HepG2 (cell line): Measurements from ENCODE around the gene UNC5CL. TPM values are rescaled to one million over a fixed set of nuclear protein-coding genes. Genes with fewer than 3 reads are reported as not detected.

Experiments used
- CCDC6 ChIP-seq: sonication (generic); formaldehyde crosslinking; IDR thresholded peaks from 2 replicates; pipeline ENCODE4 v1.8.1; 2022; ENCODE audit warnings: mild to moderate bottlenecking, missing genetic modification reagents, moderate library complexity
- FOXA1 ChIP-seq, 2 experiments: fragments of 450-650 bp in 1 of 2; sonication (generic) in 1 of 2; formaldehyde crosslinking in 1 of 2; IDR thresholded peaks; 2 replicates each; pipeline versions ENCODE4 v1.4.0 to v1.6.1; 2016 to 2020; ENCODE audit warnings: missing genetic modification reagents in 1 of 2
- IRX3 ChIP-seq: sonication (generic); formaldehyde crosslinking; IDR thresholded peaks from 2 replicates; pipeline ENCODE4 v1.8.1; 2023; ENCODE audit warnings: mild to moderate bottlenecking, low read depth, missing genetic modification reagents, borderline replicate concordance
- MYNN ChIP-seq: sonication (generic); formaldehyde crosslinking; IDR thresholded peaks from 2 replicates; pipeline ENCODE4 v1.4.0; 2020; ENCODE audit warnings: mild to moderate bottlenecking, low read depth, missing genetic modification reagents
- NFYB ChIP-seq: sonication (generic); formaldehyde crosslinking; IDR thresholded peaks from 2 replicates; pipeline ENCODE4 v1.4.0; 2020; ENCODE audit warnings: missing genetic modification reagents
- NPAS2 ChIP-seq: sonication (generic); formaldehyde crosslinking; IDR thresholded peaks from 2 replicates; pipeline ENCODE4 v1.8.0; 2022; ENCODE audit warnings: mild to moderate bottlenecking, missing genetic modification reagents, borderline replicate concordance
- PAF1 ChIP-seq: IDR thresholded peaks from 2 replicates; pipeline ENCODE4 v1.6.1; 2016; ENCODE audit warnings: missing genetic modification reagents, missing compliant biosample characterization
- PAWR ChIP-seq: sonication (generic); formaldehyde crosslinking; IDR thresholded peaks from 2 replicates; pipeline ENCODE4 v1.4.0; 2020; ENCODE audit warnings: missing genetic modification reagents, mild to moderate bottlenecking, borderline replicate concordance
- REPIN1 ChIP-seq: sonication (generic); formaldehyde crosslinking; IDR thresholded peaks from 2 replicates; pipeline ENCODE4 v1.8.0; 2022; ENCODE audit warnings: missing genetic modification reagents, low read depth, mild to moderate bottlenecking, borderline replicate concordance
- SSRP1 ChIP-seq: IDR thresholded peaks from 2 replicates; pipeline ENCODE4 v1.6.1; 2016; ENCODE audit warnings: control low read depth
- TCF12 ChIP-seq, 2 experiments: fragments of 450-650 bp in 1 of 2; sonication (generic) in 1 of 2; formaldehyde crosslinking in 1 of 2; IDR thresholded peaks; 2 replicates each; pipeline versions ENCODE4 v1.6.1 to v1.8.0; 2017 to 2022; ENCODE audit warnings: antibody characterized with exemption in 1 of 2, mild to moderate bottlenecking in 1 of 2, missing genetic modification reagents in 1 of 2, moderate library complexity in 1 of 2
- TMF1 ChIP-seq: sonication (generic); formaldehyde crosslinking; IDR thresholded peaks from 2 replicates; pipeline ENCODE4 v1.8.1; 2022; ENCODE audit warnings: low read depth, missing genetic modification reagents
- YEATS2 ChIP-seq: sonication (generic); formaldehyde crosslinking; IDR thresholded peaks from 2 replicates; pipeline ENCODE4 v1.4.0; 2020; ENCODE audit warnings: missing genetic modification reagents, borderline replicate concordance
- YY1 ChIP-seq: IDR thresholded peaks from 2 replicates; pipeline ENCODE4 v1.6.1; 2011; ENCODE audit warnings: low read length, low read depth, moderate library complexity, mild to moderate bottlenecking; ENCODE audit not compliant: insufficient read depth, insufficient replicate concordance
- ZBTB21 ChIP-seq: sonication (generic); formaldehyde crosslinking; IDR thresholded peaks from 2 replicates; pipeline ENCODE4 v1.4.0; 2020; ENCODE audit warnings: missing genetic modification reagents
- ZNF225 ChIP-seq: sonication (generic); formaldehyde crosslinking; IDR thresholded peaks from 2 replicates; pipeline ENCODE4 v1.4.0; 2020; ENCODE audit warnings: mild to moderate bottlenecking, missing genetic modification reagents
- ZNF30 ChIP-seq: sonication (generic); formaldehyde crosslinking; IDR thresholded peaks from 2 replicates; pipeline ENCODE4 v1.5.0; 2020; ENCODE audit warnings: mild to moderate bottlenecking, missing genetic modification reagents
- ZNF572 ChIP-seq: sonication (generic); formaldehyde crosslinking; IDR thresholded peaks from 2 replicates; pipeline ENCODE4 v1.5.1; 2020; ENCODE audit warnings: mild to moderate bottlenecking, missing genetic modification reagents
- ZNF670 ChIP-seq: sonication (generic); formaldehyde crosslinking; IDR thresholded peaks from 2 replicates; pipeline ENCODE4 v1.8.0; 2022; ENCODE audit warnings: mild to moderate bottlenecking, missing genetic modification reagents, borderline replicate concordance
- polyA plus RNA-seq, 8 experiments: library from polyadenylated mRNA; depleted of rRNA in 3 of 8; stranded (reverse) in 7 of 8; unstranded in 1 of 8; fragments of >200 nt; fragmentation: Illumina TruSeq in 4 of 8; extraction: Trizol in 4 of 8; gene quantifications; 2 replicates each; pipeline versions ENCODE4 v1.2.1 to v1.2.3, GENCODE V29; 2011 to 2016; ENCODE audit warnings: low read depth in 4 of 8, missing spikeins in 1 of 8, mixed read lengths in 1 of 8; ENCODE audit not compliant: insufficient read depth in 1 of 8
- total RNA-seq, 5 experiments: library from RNA; depleted of rRNA; stranded (reverse); fragments of >200 nt; fragmentation: Illumina TruSeq; extraction: Trizol; gene quantifications; 2 replicates each; pipeline ENCODE4 v1.2.3, GENCODE V29; 2016; ENCODE audit warnings: low read depth in 1 of 5
- TF ChIP-seq, protein P1 (sequence below): IDR thresholded peaks from 2 replicates; pipeline ENCODE4 v1.6.1; 2012; ENCODE audit warnings: low read length, improper control_type of control experiment
- TF ChIP-seq, protein P2 (sequence below): sonication (generic); formaldehyde crosslinking; IDR thresholded peaks from 2 replicates; pipeline ENCODE4 v1.4.0; 2020; ENCODE audit warnings: missing genetic modification reagents, mild to moderate bottlenecking, borderline replicate concordance
- TF ChIP-seq, protein P3 (sequence below): sonication (generic); formaldehyde crosslinking; IDR thresholded peaks from 2 replicates; pipeline ENCODE4 v1.5.1; 2020; ENCODE audit warnings: mild to moderate bottlenecking, missing genetic modification reagents, borderline replicate concordance

Gene UNC5CL
- total and polyA plus RNA-seq, 2 of the 13 experiments (the other 11 are each of a cell fraction or from before 2014, with no cell fraction given), result 2.4 to 2.5 TPM

DNA sequence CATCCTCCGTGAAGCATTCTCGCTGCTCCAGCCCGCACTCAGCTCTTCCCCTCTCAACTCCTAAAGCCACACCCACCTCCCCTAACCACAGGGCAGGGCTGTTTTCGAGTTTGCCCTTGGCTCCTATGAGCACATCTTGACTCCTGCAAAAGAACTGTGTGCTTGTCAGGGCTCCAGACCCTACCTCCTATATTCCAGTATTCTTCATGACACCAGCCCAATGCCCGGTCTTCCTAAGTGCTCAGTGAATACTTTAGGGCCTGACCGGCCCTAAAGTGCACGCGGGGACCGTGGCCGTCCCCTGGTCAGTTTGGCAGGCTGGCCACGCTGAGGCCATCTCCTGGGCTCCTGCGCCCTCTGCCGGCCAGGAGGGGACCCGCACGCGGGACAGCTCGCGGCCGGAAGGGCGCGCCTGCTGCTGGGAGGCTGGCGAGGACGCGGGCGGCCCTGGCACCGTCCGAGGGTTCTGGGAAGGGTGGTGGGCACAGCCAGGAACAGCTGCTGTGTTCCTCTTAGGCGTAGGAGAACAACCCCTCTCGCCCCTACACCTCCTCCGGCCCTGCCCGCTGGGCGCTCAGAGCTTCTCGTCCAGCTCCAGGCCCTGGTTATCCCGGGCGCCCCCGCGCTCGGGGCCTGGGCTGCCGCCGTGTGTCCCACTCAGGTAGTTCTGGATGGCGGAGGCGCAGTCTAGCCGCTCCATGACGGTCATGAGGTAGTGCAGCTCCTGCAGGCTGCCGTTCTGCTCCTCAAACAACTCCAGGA is 11.0 kb downstream of the UNC5CL start (continued):
- TF ChIP-seq, protein P1, sequence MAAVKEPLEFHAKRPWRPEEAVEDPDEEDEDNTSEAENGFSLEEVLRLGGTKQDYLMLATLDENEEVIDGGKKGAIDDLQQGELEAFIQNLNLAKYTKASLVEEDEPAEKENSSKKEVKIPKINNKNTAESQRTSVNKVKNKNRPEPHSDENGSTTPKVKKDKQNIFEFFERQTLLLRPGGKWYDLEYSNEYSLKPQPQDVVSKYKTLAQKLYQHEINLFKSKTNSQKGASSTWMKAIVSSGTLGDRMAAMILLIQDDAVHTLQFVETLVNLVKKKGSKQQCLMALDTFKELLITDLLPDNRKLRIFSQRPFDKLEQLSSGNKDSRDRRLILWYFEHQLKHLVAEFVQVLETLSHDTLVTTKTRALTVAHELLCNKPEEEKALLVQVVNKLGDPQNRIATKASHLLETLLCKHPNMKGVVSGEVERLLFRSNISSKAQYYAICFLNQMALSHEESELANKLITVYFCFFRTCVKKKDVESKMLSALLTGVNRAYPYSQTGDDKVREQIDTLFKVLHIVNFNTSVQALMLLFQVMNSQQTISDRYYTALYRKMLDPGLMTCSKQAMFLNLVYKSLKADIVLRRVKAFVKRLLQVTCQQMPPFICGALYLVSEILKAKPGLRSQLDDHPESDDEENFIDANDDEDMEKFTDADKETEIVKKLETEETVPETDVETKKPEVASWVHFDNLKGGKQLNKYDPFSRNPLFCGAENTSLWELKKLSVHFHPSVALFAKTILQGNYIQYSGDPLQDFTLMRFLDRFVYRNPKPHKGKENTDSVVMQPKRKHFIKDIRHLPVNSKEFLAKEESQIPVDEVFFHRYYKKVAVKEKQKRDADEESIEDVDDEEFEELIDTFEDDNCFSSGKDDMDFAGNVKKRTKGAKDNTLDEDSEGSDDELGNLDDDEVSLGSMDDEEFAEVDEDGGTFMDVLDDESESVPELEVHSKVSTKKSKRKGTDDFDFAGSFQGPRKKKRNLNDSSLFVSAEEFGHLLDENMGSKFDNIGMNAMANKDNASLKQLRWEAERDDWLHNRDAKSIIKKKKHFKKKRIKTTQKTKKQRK, result no peak
- TF ChIP-seq, protein P2, sequence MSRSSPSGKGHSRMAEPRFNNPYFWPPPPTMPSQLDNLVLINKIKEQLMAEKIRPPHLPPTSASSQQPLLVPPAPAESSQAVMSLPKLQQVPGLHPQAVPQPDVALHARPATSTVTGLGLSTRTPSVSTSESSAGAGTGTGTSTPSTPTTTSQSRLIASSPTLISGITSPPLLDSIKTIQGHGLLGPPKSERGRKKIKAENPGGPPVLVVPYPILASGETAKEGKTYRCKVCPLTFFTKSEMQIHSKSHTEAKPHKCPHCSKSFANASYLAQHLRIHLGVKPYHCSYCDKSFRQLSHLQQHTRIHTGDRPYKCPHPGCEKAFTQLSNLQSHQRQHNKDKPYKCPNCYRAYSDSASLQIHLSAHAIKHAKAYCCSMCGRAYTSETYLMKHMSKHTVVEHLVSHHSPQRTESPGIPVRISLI, result no peak
- no peak for TF ChIP-seq PAWR
- no peak for TF ChIP-seq YEATS2 (CRISPR knock-in tag)
- TF ChIP-seq ZBTB21, result no peak
- TF ChIP-seq SSRP1 (CRISPR knock-in tag), result 0 out of 2 replicates have a peak, but pooled peaks have one; percentile 63
- no peak for TF ChIP-seq ZNF30
- TF ChIP-seq FOXA1 (IDR thresholded peaks at IDR 0.05), result no peak
- TF ChIP-seq FOXA1 (CRISPR knock-in tag; IDR thresholded peaks at IDR 0.05), result 0 out of 2 replicates have a peak, but pooled peaks have one; percentile 33
- peak; percentile 79; the same call in 1 of the 2 replicates for TF ChIP-seq REPIN1
- TF ChIP-seq ZNF670 (CRISPR knock-in tag), result no peak; the same call in 1 of the 2 replicates
- TF ChIP-seq TCF12 (IDR thresholded peaks at IDR 0.05), result no peak
- no peak; the same call in 1 of the 2 replicates for TF ChIP-seq TCF12 (CRISPR knock-in tag; IDR thresholded peaks at IDR 0.05)
- TF ChIP-seq CCDC6 (CRISPR knock-in tag), result no peak
- TF ChIP-seq, protein P3, sequence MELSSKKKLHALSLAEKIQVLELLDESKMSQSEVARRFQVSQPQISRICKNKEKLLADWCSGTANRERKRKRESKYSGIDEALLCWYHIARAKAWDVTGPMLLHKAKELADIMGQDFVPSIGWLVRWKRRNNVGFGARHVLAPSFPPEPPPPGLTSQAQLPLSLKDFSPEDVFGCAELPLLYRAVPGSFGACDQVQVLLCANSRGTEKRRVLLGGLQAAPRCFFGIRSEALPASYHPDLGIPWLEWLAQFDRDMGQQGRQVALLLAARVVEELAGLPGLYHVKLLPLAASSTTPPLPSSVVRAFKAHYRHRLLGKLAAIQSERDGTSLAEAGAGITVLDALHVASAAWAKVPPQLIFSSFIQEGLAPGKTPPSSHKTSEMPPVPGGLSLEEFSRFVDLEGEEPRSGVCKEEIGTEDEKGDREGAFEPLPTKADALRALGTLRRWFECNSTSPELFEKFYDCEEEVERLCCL, result no peak
- no peak for TF ChIP-seq MYNN (CRISPR knock-in tag)
- TF ChIP-seq NPAS2, result no peak
- no peak for TF ChIP-seq IRX3 (CRISPR knock-in tag)
- no peak for TF ChIP-seq NFYB (CRISPR knock-in tag)
- TF ChIP-seq ZNF572, result peak; percentile 91
- peak; percentile 50 for TF ChIP-seq ZNF225 (CRISPR knock-in tag)
- peak; percentile 65 for TF ChIP-seq YY1
- no peak for TF ChIP-seq PAF1
- no peak for TF ChIP-seq TMF1 (CRISPR knock-in tag)
